SK-N-SH treated with all-trans-retinoic acid at 6 μM for 48 hours (cell line): Measurements from ENCODE around the gene ACE.

Source experiments
- ATAC-seq: fragments of 200-7000 bp; cut with Tn5 transposase; 3 replicates; pipeline ENCODE4 v1.9.1; 2020; ENCODE audit warnings: mild to moderate bottlenecking, moderate library complexity
- ARNTL ChIP-seq: fragments of 450-650 bp; formaldehyde crosslinking; IDR thresholded peaks from 2 replicates; pipeline ENCODE4 v1.5.0; 2020; ENCODE audit warnings: low read depth, mild to moderate bottlenecking, moderate library complexity, borderline replicate concordance
- BACH2 ChIP-seq: fragments of 250-450 bp; sonication (Bioruptor Pico); IDR thresholded peaks from 2 replicates; pipeline ENCODE4 v1.9.0; 2021; ENCODE audit warnings: mild to moderate bottlenecking, borderline replicate concordance
- CREB5 ChIP-seq: fragments of 250-450 bp; sonication (Bioruptor Pico); IDR thresholded peaks from 2 replicates; pipeline ENCODE4 v1.5.1; 2020; ENCODE audit warnings: low read depth, mild to moderate bottlenecking, moderate library complexity
- CSDC2 ChIP-seq: fragments of 250-450 bp; sonication (Bioruptor Pico); IDR thresholded peaks from 2 replicates; pipeline ENCODE4 v1.5.0; 2020; ENCODE audit warnings: mild to moderate bottlenecking, moderate library complexity
- CSRNP3 ChIP-seq: fragments of 250-450 bp; sonication (Bioruptor Pico); IDR thresholded peaks from 2 replicates; pipeline ENCODE4 v1.5.1; 2021; ENCODE audit warnings: mild to moderate bottlenecking, moderate library complexity
- ESRRG ChIP-seq: fragments of 250-450 bp; sonication (Bioruptor Pico); IDR thresholded peaks from 2 replicates; pipeline ENCODE4 v1.6.1; 2021; ENCODE audit warnings: mild to moderate bottlenecking
- GLIS3 ChIP-seq: fragments of 250-450 bp; sonication (Bioruptor Pico); IDR thresholded peaks from 2 replicates; pipeline ENCODE4 v1.5.0; 2020; ENCODE audit warnings: mild to moderate bottlenecking, moderate library complexity
- ISL1 ChIP-seq: fragments of 250-450 bp; sonication (Bioruptor Pico); IDR thresholded peaks from 2 replicates; pipeline ENCODE4 v2.1.2; 2022; ENCODE audit warnings: mild to moderate bottlenecking, moderate library complexity
- OSR1 ChIP-seq: fragments of 250-450 bp; sonication (Bioruptor Pico); IDR thresholded peaks from 2 replicates; pipeline ENCODE4 v1.8.0; 2022; ENCODE audit warnings: moderate library complexity, mild to moderate bottlenecking, inconsistent platforms
- PATZ1 ChIP-seq: fragments of 250-450 bp; sonication (Bioruptor Pico); IDR thresholded peaks from 2 replicates; pipeline ENCODE4 v1.8.0; 2020; ENCODE audit warnings: mild to moderate bottlenecking, moderate library complexity, borderline replicate concordance
- POU6F1 ChIP-seq: fragments of 250-450 bp; sonication (Bioruptor Pico); IDR thresholded peaks from 2 replicates; pipeline ENCODE4 v1.8.0; 2021; ENCODE audit warnings: low read depth, mild to moderate bottlenecking, moderate library complexity, borderline replicate concordance
- PPARA ChIP-seq: fragments of 250-450 bp; sonication (Bioruptor Pico); IDR thresholded peaks from 2 replicates; pipeline ENCODE4 v1.5.0; 2020; ENCODE audit warnings: mild to moderate bottlenecking, borderline replicate concordance
- RARB ChIP-seq: fragments of 250-450 bp; sonication (Bioruptor Pico); IDR thresholded peaks from 2 replicates; pipeline ENCODE4 v1.8.0; 2021; ENCODE audit warnings: mild to moderate bottlenecking, moderate library complexity
- SNAI2 ChIP-seq: fragments of 250-450 bp; sonication (Bioruptor Pico); IDR thresholded peaks from 2 replicates; pipeline ENCODE4 v1.5.0; 2020; ENCODE audit warnings: mild to moderate bottlenecking, moderate library complexity
- TCF4 ChIP-seq: fragments of 250-450 bp; sonication (Bioruptor Pico); IDR thresholded peaks from 2 replicates; pipeline ENCODE4 v1.8.0; 2021; ENCODE audit warnings: mild to moderate bottlenecking, moderate library complexity, borderline replicate concordance
- TOX ChIP-seq: fragments of 250-450 bp; sonication (Bioruptor Pico); IDR thresholded peaks from 2 replicates; pipeline ENCODE4 v1.8.0; 2021; ENCODE audit warnings: mild to moderate bottlenecking, moderate library complexity, borderline replicate concordance
- TSHZ2 ChIP-seq: fragments of 250-450 bp; sonication (Bioruptor Pico); IDR thresholded peaks from 2 replicates; pipeline ENCODE4 v1.5.0; 2020; ENCODE audit warnings: mild to moderate bottlenecking, moderate library complexity
- ZC3H10 ChIP-seq: fragments of 250-450 bp; sonication (Bioruptor Pico); IDR thresholded peaks from 2 replicates; pipeline ENCODE4 v1.5.1; 2021; ENCODE audit warnings: mild to moderate bottlenecking, moderate library complexity
- ZFP3 ChIP-seq: fragments of 250-450 bp; sonication (Bioruptor Pico); IDR thresholded peaks from 2 replicates; pipeline ENCODE4 v1.5.0; 2020; ENCODE audit warnings: mild to moderate bottlenecking, moderate library complexity
- ZFP30 ChIP-seq: fragments of 450-650 bp; formaldehyde crosslinking; IDR thresholded peaks from 2 replicates; pipeline ENCODE4 v1.5.0; 2022; ENCODE audit warnings: mild to moderate bottlenecking, moderate library complexity
- ZNF565 ChIP-seq: fragments of 450-650 bp; formaldehyde crosslinking; conservative IDR thresholded peaks from 2 replicates; pipeline ENCODE4 v1.5.0; 2020; ENCODE audit warnings: low read depth, mild to moderate bottlenecking, moderate library complexity
- ZNF70 ChIP-seq: fragments of 450-650 bp; formaldehyde crosslinking; IDR thresholded peaks from 2 replicates; pipeline ENCODE4 v1.5.0; 2020; ENCODE audit warnings: mild to moderate bottlenecking, moderate library complexity
- ZNF8 ChIP-seq: fragments of 450-650 bp; formaldehyde crosslinking; IDR thresholded peaks from 2 replicates; pipeline ENCODE4 v1.5.0; 2020; ENCODE audit warnings: mild to moderate bottlenecking, moderate library complexity

ACE gene

GRCh38 chr17:63517825-63518534 lies 41.1 kb downstream of the ACE start:
- ATAC-seq = no peak
- TF ChIP-seq TOX (no peak), PPARA (no peak), ISL1 (CRISPR knock-in tag) (no peak), GLIS3 (CRISPR knock-in tag) (no peak), CSDC2 (CRISPR knock-in tag) (no peak), ZNF565 (CRISPR knock-in tag) (no peak), TCF4 (CRISPR knock-in tag) (no peak), ZNF70 (no peak), OSR1 (CRISPR knock-in tag) (no peak), SNAI2 (no peak), CREB5 (CRISPR knock-in tag) (no peak), ZNF8 (CRISPR knock-in tag) (no peak), ZC3H10 (CRISPR knock-in tag) (no peak), PATZ1 (CRISPR knock-in tag) (no peak), ARNTL (CRISPR knock-in tag) (no peak), ESRRG (CRISPR knock-in tag) (no peak), ZFP3 (CRISPR knock-in tag) (no peak), CSRNP3 (CRISPR knock-in tag) (no peak), BACH2 (CRISPR knock-in tag) (no peak), TSHZ2 (no peak)
- TF ChIP-seq, all 23 proteins: peak for 0

- no peak for ATAC-seq
- TF ChIP-seq ZFP30 (CRISPR knock-in tag) = no peak
- TF ChIP-seq ZNF70 = no peak
- no peak for TF ChIP-seq PPARA
- no peak for TF ChIP-seq TCF4 (CRISPR knock-in tag)
- no peak for TF ChIP-seq POU6F1
- no peak for TF ChIP-seq RARB
- TF ChIP-seq ZC3H10 (CRISPR knock-in tag) = no peak
- TF ChIP-seq PATZ1 (CRISPR knock-in tag) = no peak
- no peak for TF ChIP-seq BACH2 (CRISPR knock-in tag)
- no peak for TF ChIP-seq CSRNP3 (CRISPR knock-in tag)
- TF ChIP-seq ESRRG (CRISPR knock-in tag) = no peak
- no peak for TF ChIP-seq ZNF8 (CRISPR knock-in tag)
- no peak for TF ChIP-seq OSR1 (CRISPR knock-in tag)
These were observed 42.4 kb downstream of the ACE start for GRCh38 chr17:63519116-63519881.
